GM20000 (cell line): ENCODE measurements around the gene DUSP16.

ENCODE experiments used
- DNase-seq: peaks from one replicate; pipeline ENCODE4 v3.0.0; 2012; ENCODE audit warnings: low spot score
- CTCF ChIP-seq: IDR thresholded peaks from 2 replicates; pipeline ENCODE4 v1.5.1; 2012; ENCODE audit warnings: mild to moderate bottlenecking, control low read depth; ENCODE audit errors: extremely low read depth, missing control alignments

The DUSP16 gene

GRCh38 chr12:12428961-12429657, 133.6 kb downstream of the DUSP16 start:
- TF ChIP-seq CTCF, result no peak
- no peak for DNase-seq

- DNase-seq, result no peak
- no peak for TF ChIP-seq CTCF
Measured at GRCh38 chr12:12428047-12428446, 134.6 kb downstream of the DUSP16 start.

- no peak for DNase-seq
- no peak for TF ChIP-seq CTCF
Measured at GRCh38 chr12:12427568-12427967, 135.1 kb downstream of the DUSP16 start.

- DNase-seq, result no peak
- no peak for TF ChIP-seq CTCF
Measured at GRCh38 chr12:12425616-12426015, 137.0 kb downstream of the DUSP16 start.

- DNase-seq, result no peak
- no peak for TF ChIP-seq CTCF
Measured at GRCh38 chr12:12425001-12425400, 137.7 kb downstream of the DUSP16 start.
